ENCODE measurements around the gene UPF3A.
"Not testable (repeated sequence)": the region's sequence is repeated elsewhere in the genome, so short reads cannot be mapped to it uniquely, and the experiment has no call there.

Gene UPF3A

DNA sequence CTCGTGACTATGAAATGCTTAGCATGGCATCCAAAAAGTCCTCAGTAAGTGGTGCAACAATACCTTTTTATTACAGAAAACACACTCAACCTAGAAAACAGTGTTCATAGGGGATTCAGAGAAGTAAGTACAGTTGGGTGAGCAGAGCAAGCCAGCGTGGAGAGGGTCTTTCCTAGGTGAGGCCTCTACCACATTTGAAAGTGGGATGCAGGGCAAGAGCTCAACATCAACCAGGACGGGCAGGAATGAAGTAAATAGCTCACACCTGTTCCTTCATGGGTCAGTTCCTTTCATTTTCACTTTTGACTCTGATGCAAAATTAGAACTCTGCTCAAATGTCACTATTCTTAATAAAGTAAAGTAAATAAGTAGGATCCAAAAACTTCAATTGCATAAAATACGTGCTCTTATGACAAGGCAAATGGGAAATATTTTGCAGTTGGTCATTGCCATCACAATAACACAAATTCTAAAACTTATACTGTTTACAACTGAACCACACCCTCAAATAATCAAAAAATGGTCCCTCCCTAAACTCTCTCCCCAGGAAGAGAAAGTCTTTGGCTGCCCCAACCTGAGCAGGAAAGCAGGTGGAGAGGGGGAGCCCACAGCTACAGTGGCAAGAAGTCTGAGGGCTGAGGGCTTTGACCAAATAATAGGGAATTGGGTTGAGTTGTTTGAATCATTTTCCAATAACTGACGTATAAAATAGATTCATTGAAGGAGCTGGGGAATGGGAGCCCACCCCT, 53.1 kb downstream of the UPF3A start:
- no peak for DNase-seq (ENCODE audit: low read depth in 2 of 2)

DNA sequence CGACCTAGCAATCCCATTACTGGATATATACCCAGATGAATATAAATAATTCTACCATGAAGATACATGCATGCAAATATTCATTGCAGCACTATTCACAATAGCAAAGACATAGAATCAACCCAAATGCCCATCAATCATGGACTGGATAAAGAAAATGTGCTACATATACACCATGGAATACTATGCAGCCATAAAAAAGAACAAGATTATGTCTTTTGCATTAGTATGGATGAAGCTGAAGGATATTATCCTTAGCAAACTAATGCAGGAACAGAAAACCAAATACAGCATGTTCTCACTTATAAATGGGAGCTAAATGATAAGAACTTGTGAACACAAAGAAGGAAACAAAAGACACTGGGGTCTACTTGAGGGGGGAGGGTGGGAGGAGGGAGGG, 55.1 kb downstream of the UPF3A start:
- DNase-seq (ENCODE audit: low read depth in 2 of 2), result not testable (repeated sequence)

DNA sequence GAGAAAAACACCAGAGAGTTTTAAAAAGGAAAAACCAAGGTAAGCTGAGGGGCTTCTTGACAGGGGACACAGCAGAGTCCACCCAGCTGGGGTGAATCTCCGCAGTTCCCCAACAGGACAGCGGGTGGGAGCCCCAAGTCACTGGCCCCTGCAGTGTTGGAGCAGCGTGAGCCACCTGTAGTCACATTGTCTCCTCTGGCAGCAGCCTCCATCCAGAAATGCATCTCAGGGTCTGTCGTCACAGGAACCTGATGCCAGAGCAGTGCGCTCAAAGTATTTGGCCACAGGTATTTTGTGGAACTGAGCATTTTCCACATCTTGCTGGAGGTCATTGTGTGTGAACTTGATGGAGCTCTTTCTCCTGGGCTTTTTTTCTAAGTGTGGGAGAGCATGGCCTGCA, 57.6 kb downstream of the UPF3A start:
- no peak for DNase-seq (ENCODE audit: low read depth in 2 of 2)

DNA sequence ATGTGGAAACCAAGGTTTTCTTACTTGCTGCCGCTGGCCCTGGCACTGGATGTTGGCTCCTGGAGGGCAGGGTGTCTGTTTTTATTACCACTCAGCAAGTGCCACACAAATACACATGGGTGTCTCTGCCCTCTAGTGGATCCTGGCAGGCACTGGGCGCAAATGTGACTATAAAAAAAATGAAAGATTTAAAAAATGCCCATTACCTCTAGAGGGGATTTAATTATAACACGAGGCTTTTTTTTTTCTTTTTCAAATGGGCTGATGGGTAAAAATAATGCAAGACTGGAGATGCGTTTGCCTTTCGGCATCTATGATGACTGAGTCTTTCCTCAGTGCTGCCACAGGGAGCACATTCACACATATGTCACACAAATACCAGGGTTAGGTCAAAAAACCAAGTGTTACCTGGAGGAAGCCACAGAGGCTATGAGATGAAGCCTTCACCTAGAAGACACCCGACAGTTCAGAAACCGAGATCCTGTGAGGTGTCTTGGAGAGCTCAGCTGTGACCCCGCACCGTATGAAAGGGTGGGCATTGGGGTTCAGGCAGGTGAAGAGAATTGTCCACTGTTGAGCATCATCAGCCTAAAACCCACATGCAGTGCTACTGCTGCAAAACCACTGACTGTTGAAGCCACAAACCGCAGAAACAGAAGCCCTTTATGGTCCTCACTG, 58.6 kb downstream of the UPF3A start:
- peak; percentile 14 to 29 for DNase-seq (ENCODE audit: low read depth in 2 of 2)

DNA sequence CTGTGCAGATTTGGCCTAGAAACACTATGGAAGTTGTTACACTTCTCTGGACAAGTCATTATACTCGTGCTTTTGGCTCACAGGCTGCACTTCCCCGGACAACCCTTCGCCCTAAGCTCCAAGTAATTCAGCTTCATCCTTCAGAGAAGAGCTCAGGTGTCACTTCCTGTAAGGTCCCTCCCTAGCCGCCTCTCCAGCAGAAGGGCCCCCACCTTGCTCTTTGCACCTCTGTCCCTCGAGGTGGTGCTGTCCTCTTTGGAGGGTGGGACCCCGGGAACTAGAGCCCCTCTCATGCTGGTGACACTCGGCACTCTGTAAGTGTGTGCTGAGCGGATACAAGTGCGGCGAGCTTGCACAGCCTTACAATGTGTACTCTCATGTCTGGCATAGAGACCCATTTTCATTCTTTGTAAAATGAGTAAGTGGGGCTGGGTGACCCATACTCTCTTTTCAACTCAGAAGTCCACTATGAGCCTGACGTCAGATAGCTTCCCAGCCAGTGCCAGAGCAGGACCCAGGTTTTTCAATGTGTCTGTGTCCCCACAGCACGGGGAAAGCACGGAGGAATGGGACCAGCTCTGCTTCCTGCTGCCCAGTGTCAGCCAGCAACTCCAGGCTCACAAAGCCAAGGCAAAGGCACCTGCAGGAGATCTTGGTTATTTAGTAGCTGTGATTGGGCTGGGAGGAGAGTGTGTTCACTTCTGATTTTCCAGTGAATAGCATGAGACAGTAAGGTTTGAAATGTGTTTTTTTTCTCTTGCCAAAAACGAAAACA, 59.8 kb downstream of the UPF3A start:
- no peak for DNase-seq (ENCODE audit: low read depth in 2 of 2)

DNA sequence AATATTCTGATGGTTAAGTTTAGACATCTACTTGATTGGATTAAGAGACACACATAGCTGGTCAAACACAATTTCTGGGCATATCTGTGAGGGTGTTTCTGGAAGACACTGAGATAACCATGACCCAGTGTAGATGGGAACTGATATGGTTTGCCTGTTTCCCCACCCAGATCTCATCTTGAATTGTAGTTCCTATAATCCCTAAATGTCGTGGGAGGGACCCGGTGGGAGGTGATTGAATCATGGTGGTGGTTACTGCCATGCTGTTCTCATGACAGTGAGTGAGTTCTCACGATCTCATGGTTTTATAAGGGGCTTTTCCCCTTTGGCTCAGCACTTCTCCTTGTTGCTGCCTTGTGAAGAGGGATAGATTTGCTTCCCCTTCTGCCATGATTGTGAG, 65.9 kb downstream of the UPF3A start:
- not testable (repeated sequence) for DNase-seq (ENCODE audit: low read depth in 2 of 2)

DNA sequence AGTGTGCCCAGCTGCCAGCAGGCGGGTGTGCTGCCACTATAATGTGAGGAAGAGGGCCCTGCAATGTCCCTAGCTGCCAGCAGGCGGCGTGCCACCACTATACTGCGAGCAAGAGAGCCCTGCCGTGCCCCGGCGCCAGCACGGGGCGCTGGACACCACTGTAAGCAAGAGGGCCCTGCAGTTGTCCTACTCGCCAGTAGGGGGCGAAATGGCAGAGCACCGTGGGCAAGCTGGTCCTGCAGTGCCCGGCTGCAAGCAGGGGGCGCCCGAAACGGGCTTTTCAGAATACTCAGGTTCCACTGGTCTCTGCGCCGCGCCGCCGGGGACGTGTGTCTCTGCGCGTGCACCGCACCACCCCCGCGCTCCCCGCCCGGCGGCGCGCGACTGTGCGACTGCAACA, 71.4 kb downstream of the UPF3A start:
- DNase-seq (ENCODE audit: low read depth in 2 of 2), result peak in 1 of 2 donors; percentile 25

DNA sequence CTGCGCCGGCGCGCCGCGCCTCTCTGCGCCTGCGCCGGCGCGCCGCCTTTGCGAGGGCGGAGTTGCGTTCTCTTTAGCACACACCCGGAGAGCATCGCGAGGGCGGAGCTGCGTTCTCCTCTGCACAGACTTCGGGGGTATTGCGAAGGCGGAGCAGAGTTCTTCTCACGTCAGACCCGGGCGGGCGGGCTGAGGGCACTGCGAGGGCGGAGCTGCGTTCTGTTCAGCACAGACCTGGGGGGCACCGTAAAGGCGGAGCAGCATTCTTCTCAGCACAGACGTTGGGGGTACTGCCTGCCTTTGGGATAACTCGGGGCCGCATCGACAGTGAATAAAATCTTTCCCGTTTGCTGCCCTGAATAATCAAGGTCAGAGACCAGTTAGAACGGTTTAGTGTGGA, 72.0 kb downstream of the UPF3A start:
- not testable (repeated sequence) for DNase-seq (ENCODE audit: low read depth in 2 of 2)

Data from stimulated activated CD8-positive, alpha-beta memory T cell treated with anti-CD3 and anti-CD28 coated beads, Interleukin-15, amount 100 ng/mL, for 48 hours (primary cell).